Measurements from ENCODE around the gene PTPRN. TPM values are rescaled to one million over a fixed set of nuclear protein-coding genes. Genes with fewer than 3 reads are reported as not detected.
A peak's percentile ranks its signal among the peaks of the same experiment; 100 is the strongest.

The PTPRN gene
- total RNA-seq, 4 donors from 2014 or later, result not detected

GRCh38 chr2:219251656-219252055, 57.5 kb downstream of the PTPRN start:
- intact Hi-C loops (cut with DNase I; ENCODE audit: low total_unique reads), result loop anchor here (2.0 to 5.0 kb wide), 2 partner anchors 75 to 254 kb away; partner anchors contain the start of gene CNPPD1
- ATAC-seq (no peak), DNase-seq (no peak)
- Histone ChIP-seq H3K4me3 (peak overlapping the region; percentile 68 to 88 (median 76)), H3K27ac (peak overlapping the region; percentile 91 to 99 (median 96)), H3K4me1 (peaks cover 50 to 73% of the 10 kb centered on the region in 2 donors), H3K27me3 (no peaks in the 10 kb centered on the region), H3K9me3 (no peaks in the 10 kb centered on the region), H3K36me3 (peaks cover 0 to 33% of the 10 kb centered on the region in 2 donors)
- in situ Hi-C loops (cut with MboI; ENCODE audit: low sequenced_read_pairs in 4 of 4), result no loop called here
- TF ChIP-seq POLR2A (IDR thresholded peaks at IDR 0.05) (no peak), CTCF (IDR thresholded peaks at IDR 0.05 in 4 of 5, conservative IDR thresholded peaks at IDR 0.05 in 1 of 5) (no peak)

GRCh38 chr2:219250049-219250781, 59.0 kb downstream of the PTPRN start:
- peak overlapping the region; percentile 91 to 99 (median 96) for H3K27ac ChIP-seq
- DNase-seq (no peak), ATAC-seq (no peak)
- peaks cover 59 to 82% of the 10 kb centered on the region in 2 donors for H3K4me1 ChIP-seq
- no peak for TF ChIP-seq CTCF (IDR thresholded peaks at IDR 0.05 in 4 of 5, conservative IDR thresholded peaks at IDR 0.05 in 1 of 5)
- TF ChIP-seq POLR2A (IDR thresholded peaks at IDR 0.05), result no peak
- in situ Hi-C loops (cut with MboI; ENCODE audit: low sequenced_read_pairs in 4 of 4) (no loop called here), intact Hi-C loops (cut with DNase I; ENCODE audit: low total_unique reads) (loop anchor here (5.0 kb wide), 1 partner anchor 253 kb away; no protein-coding TSS in a partner anchor)
- peaks cover 0 to 33% of the 10 kb centered on the region in 2 donors for H3K36me3 ChIP-seq
- no peaks in the 10 kb centered on the region for H3K9me3 ChIP-seq
- H3K4me3 ChIP-seq, result peak overlapping the region; percentile 8 to 37 (median 30)
- H3K27me3 ChIP-seq, result no peaks in the 10 kb centered on the region

- H3K4me3 ChIP-seq, result peak overlapping the region; percentile 8 to 37 (median 30)
- peaks cover 65 to 82% of the 10 kb centered on the region in 2 donors for H3K4me1 ChIP-seq
- H3K27me3 ChIP-seq, result no peaks in the 10 kb centered on the region
- no peak for TF ChIP-seq POLR2A (IDR thresholded peaks at IDR 0.05)
- TF ChIP-seq CTCF (IDR thresholded peaks at IDR 0.05 in 4 of 5, conservative IDR thresholded peaks at IDR 0.05 in 1 of 5), result no peak
- H3K36me3 ChIP-seq, result peaks cover 0 to 33% of the 10 kb centered on the region in 2 donors
- intact Hi-C loops (cut with DNase I; ENCODE audit: low total_unique reads) (loop anchor here (5.0 kb wide), 1 partner anchor 348 kb away; the partner anchor contains the start of gene STK11IP), in situ Hi-C loops (cut with MboI; ENCODE audit: low sequenced_read_pairs in 4 of 4) (no loop called here)
- ATAC-seq, result peak; percentile 3 to 18
- DNase-seq, result peak; percentile 69 to 77
- H3K27ac ChIP-seq, result peak overlapping the region; percentile 91 to 99 (median 96)
- no peaks in the 10 kb centered on the region for H3K9me3 ChIP-seq
These were observed 59.8 kb downstream of the PTPRN start for GRCh38 chr2:219249203-219249980.

- Histone ChIP-seq H3K9me3 (no peaks in the 10 kb centered on the region), H3K27ac (peak overlapping the region; percentile 91 to 99 (median 96)), H3K36me3 (peaks cover 0 to 33% of the 10 kb centered on the region in 2 donors), H3K4me3 (peak overlapping the region in 3 of 4 donors; percentile 7 to 37 (median 24)), H3K4me1 (peaks cover 66 to 79% of the 10 kb centered on the region in 2 donors), H3K27me3 (no peaks in the 10 kb centered on the region)
- ATAC-seq (no peak), DNase-seq (no peak)
- intact Hi-C loops (cut with DNase I; ENCODE audit: low total_unique reads), result loop anchor here (5.0 kb wide), 1 partner anchor 348 kb away; the partner anchor contains the start of gene STK11IP
- no peak for TF ChIP-seq POLR2A (IDR thresholded peaks at IDR 0.05)
- no peak for TF ChIP-seq CTCF (IDR thresholded peaks at IDR 0.05 in 4 of 5, conservative IDR thresholded peaks at IDR 0.05 in 1 of 5)
- in situ Hi-C loops (cut with MboI; ENCODE audit: low sequenced_read_pairs in 4 of 4), result no loop called here
These were observed 60.4 kb downstream of the PTPRN start for GRCh38 chr2:219248845-219249202.

Measured in gastrocnemius medialis (tissue), 4 donors.